ENCODE data around the gene CEMIP2. TPM values are rescaled to one million over a fixed set of nuclear protein-coding genes. Genes with fewer than 3 reads are reported as not detected.

Gene CEMIP2
- 1.8 TPM for polyA plus RNA-seq (2012; ENCODE audit: insufficient read depth, insufficient read length, low read depth)

- no peaks in the 10 kb centered on the region for H3K36me3 ChIP-seq
- no peaks in the 10 kb centered on the region for H3K4me1 ChIP-seq
- no peaks in the 10 kb centered on the region for H3K9me3 ChIP-seq
- H3K4me3 ChIP-seq (ENCODE audit: low read depth, low read length), result peak within 1 kb of the TSS; percentile 74
- TF ChIP-seq CTCF (IDR thresholded peaks at IDR 0.05; ENCODE audit: low read depth, low read length), result peak; percentile 30; the same call in 1 of the 2 replicates
- peaks cover 32% of the 10 kb centered on the region for H3K27me3 ChIP-seq
- DNase-seq, result peak; percentile 91
These were observed at the start of gene CEMIP2 for GRCh38 chr9:71768388-71769174. Gene CEMIP2 (minus strand): TSS chr9:71768513. CDS start chr9:71750373, 18,140 bp downstream.

- no peak for TF ChIP-seq CTCF (IDR thresholded peaks at IDR 0.05; ENCODE audit: low read depth, low read length)
- Histone ChIP-seq H3K36me3 (no peaks in the 10 kb centered on the region), H3K4me3 (ENCODE audit: low read depth, low read length) (no peak overlapping the region), H3K4me1 (no peaks in the 10 kb centered on the region), H3K9me3 (no peaks in the 10 kb centered on the region), H3K27me3 (no peaks in the 10 kb centered on the region)
- no peak for DNase-seq
These were observed 48.7 kb upstream of the CEMIP2 start for GRCh38 chr9:71816916-71817451.

- no peaks in the 10 kb centered on the region for H3K36me3 ChIP-seq
- no peaks in the 10 kb centered on the region for H3K4me1 ChIP-seq
- no peak for DNase-seq
- H3K4me3 ChIP-seq (ENCODE audit: low read depth, low read length), result no peak overlapping the region
- no peak for TF ChIP-seq CTCF (IDR thresholded peaks at IDR 0.05; ENCODE audit: low read depth, low read length)
- H3K27me3 ChIP-seq, result no peaks in the 10 kb centered on the region
- no peaks in the 10 kb centered on the region for H3K9me3 ChIP-seq
These were observed 46.5 kb upstream of the CEMIP2 start for GRCh38 chr9:71814815-71815214.

- Histone ChIP-seq H3K36me3 (no peaks in the 10 kb centered on the region), H3K9me3 (no peaks in the 10 kb centered on the region), H3K4me1 (no peaks in the 10 kb centered on the region), H3K4me3 (ENCODE audit: low read depth, low read length) (no peak overlapping the region), H3K27me3 (no peaks in the 10 kb centered on the region)
- no peak for TF ChIP-seq CTCF (IDR thresholded peaks at IDR 0.05; ENCODE audit: low read depth, low read length)
- DNase-seq, result no peak
These were observed 45.9 kb upstream of the CEMIP2 start for GRCh38 chr9:71814226-71814625.

GRCh38 chr9:71812385-71812784 is 44.1 kb upstream of the CEMIP2 start:
- DNase-seq, result peak; percentile 5
- Histone ChIP-seq H3K9me3 (no peaks in the 10 kb centered on the region), H3K4me1 (no peaks in the 10 kb centered on the region), H3K27me3 (no peaks in the 10 kb centered on the region), H3K4me3 (ENCODE audit: low read depth, low read length) (no peak overlapping the region), H3K36me3 (no peaks in the 10 kb centered on the region)
- peak; percentile 30; the same call in 1 of the 2 replicates for TF ChIP-seq CTCF (IDR thresholded peaks at IDR 0.05; ENCODE audit: low read depth, low read length)

DNA sequence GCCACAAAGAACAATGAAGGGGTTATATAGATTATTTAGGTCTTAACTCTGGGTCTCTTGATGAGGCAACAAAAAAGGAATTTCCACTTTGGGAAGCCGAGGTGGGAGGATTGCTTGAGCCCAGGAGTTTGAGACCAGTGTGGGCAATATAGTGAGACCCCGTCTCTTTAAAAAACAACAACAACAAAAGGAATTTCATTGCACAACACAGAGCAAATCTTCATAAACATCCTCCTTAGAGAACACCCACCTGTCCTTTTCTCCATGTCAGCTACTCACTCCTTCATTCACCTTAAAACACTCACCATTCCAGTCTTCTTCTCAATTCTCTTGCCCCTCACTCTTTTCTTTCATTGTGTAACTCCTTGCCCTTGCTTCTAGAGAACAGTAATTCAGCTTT is 39.8 kb upstream of the CEMIP2 start:
- no peak for DNase-seq
- Histone ChIP-seq H3K27me3 (no peaks in the 10 kb centered on the region), H3K4me3 (ENCODE audit: low read depth, low read length) (no peak overlapping the region), H3K9me3 (no peaks in the 10 kb centered on the region), H3K4me1 (no peaks in the 10 kb centered on the region), H3K36me3 (no peaks in the 10 kb centered on the region)
- TF ChIP-seq CTCF (IDR thresholded peaks at IDR 0.05; ENCODE audit: low read depth, low read length), result no peak
